Tibial nerve (tissue), 4 donors: Measurements from ENCODE around the gene ARL8A.

ENCODE experiments used
- CTCF ChIP-seq, 5 experiments: fragments of 200-600 bp in 3 of 5; fragments of 450-650 bp in 2 of 5; sonication (generic) in 3 of 5; IDR thresholded peaks; one replicate each; pipeline ENCODE4 v1.5.1; 2016 to 2019; ENCODE audit warnings: antibody characterized with exemption in 5 of 5, mild to moderate bottlenecking in 3 of 5, moderate library complexity in 2 of 5
- EP300 ChIP-seq, 2 donors: sonication (generic); formaldehyde crosslinking; IDR thresholded peaks; one replicate each; pipeline ENCODE4 v1.6.1; 2017; ENCODE audit warnings: antibody characterized with exemption in 2 of 2, mild to moderate bottlenecking in 1 of 2
- POLR2A ChIP-seq, 2 donors: fragments of 450-650 bp; IDR thresholded peaks; one replicate each; pipeline ENCODE4 v1.6.1; 2017; ENCODE audit warnings: antibody characterized with exemption in 2 of 2, mild to moderate bottlenecking in 2 of 2, moderate library complexity in 2 of 2

- TF ChIP-seq CTCF (IDR thresholded peaks at IDR 0.05) (no peak), POLR2A (IDR thresholded peaks at IDR 0.05) (no peak), EP300 (IDR thresholded peaks at IDR 0.05) (peak in 1 of 2 donors; percentile 73)
Measured at GRCh38 chr1:202126426-202126825, 18.1 kb downstream of the ARL8A start.
